Tibial nerve (tissue), 4 donors: ENCODE results near the gene MAPKAPK2. TPM values are rescaled to one million over a fixed set of nuclear protein-coding genes. Genes with fewer than 3 reads are reported as not detected.

Experiments
- DNase-seq, 2 donors: peaks; one replicate each; pipeline ENCODE4 v3.0.0-alpha.2; 2019; ENCODE audit warnings: low spot score in 2 of 2
- H3K27ac ChIP-seq, 4 donors: fragments of 200-600 bp; sonication (generic) in 3 of 4; one replicate each; pipeline ENCODE4 v1.5.1; 2017 to 2019; ENCODE audit warnings: mild to moderate bottlenecking in 1 of 4
- H3K27me3 ChIP-seq, 2 donors: fragments of 200-600 bp; sonication (generic) in 1 of 2; one replicate each; pipeline versions ENCODE4 v1.5.1 to v1.6.0; 2017 to 2019
- H3K36me3 ChIP-seq, 3 donors: fragments of 200-600 bp; sonication (generic); one replicate each; pipeline ENCODE4 v1.5.1; 2018 to 2019
- H3K4me1 ChIP-seq, 4 donors: fragments of 200-600 bp; sonication (generic) in 3 of 4; one replicate each; pipeline ENCODE4 v1.5.1; 2017 to 2019
- H3K4me3 ChIP-seq, 4 donors: fragments of 200-600 bp; sonication (generic) in 3 of 4; one replicate each; pipeline ENCODE4 v1.5.1; 2017 to 2019; ENCODE audit warnings: mild to moderate bottlenecking in 1 of 4, moderate library complexity in 1 of 4
- H3K9me3 ChIP-seq, 4 donors: fragments of 200-600 bp; sonication (generic) in 3 of 4; one replicate each; pipeline ENCODE4 v1.5.1; 2017 to 2019
- EP300 ChIP-seq, 2 donors: sonication (generic); formaldehyde crosslinking; IDR thresholded peaks; one replicate each; pipeline ENCODE4 v1.6.1; 2017; ENCODE audit warnings: antibody characterized with exemption in 2 of 2, mild to moderate bottlenecking in 1 of 2
- POLR2A ChIP-seq, 2 donors: fragments of 450-650 bp; IDR thresholded peaks; one replicate each; pipeline ENCODE4 v1.6.1; 2017; ENCODE audit warnings: antibody characterized with exemption in 2 of 2, mild to moderate bottlenecking in 2 of 2, moderate library complexity in 2 of 2
- WGBS, 2 donors: methylation state at CpG; one replicate each; pipeline ENCODE4 v1.1.5; 2018; 5-methylcytosine and 5-hydroxymethylcytosine counted together
- total RNA-seq, 4 donors: library from RNA; depleted of rRNA; stranded (reverse); fragments of >200 nt; gene quantifications; one replicate each; pipeline ENCODE4 v1.1.0, GENCODE V29; 2016
- TF ChIP-seq, protein P1 (sequence below), 5 experiments: fragments of 200-600 bp in 3 of 5; fragments of 450-650 bp in 2 of 5; sonication (generic) in 3 of 5; IDR thresholded peaks; one replicate each; pipeline ENCODE4 v1.5.1; 2016 to 2019; ENCODE audit warnings: antibody characterized with exemption in 5 of 5, mild to moderate bottlenecking in 3 of 5, moderate library complexity in 2 of 5

Gene MAPKAPK2
- total RNA-seq, 4 donors from 2014 or later, result 30.6 to 49.5 (median 38.2) TPM

DNA sequence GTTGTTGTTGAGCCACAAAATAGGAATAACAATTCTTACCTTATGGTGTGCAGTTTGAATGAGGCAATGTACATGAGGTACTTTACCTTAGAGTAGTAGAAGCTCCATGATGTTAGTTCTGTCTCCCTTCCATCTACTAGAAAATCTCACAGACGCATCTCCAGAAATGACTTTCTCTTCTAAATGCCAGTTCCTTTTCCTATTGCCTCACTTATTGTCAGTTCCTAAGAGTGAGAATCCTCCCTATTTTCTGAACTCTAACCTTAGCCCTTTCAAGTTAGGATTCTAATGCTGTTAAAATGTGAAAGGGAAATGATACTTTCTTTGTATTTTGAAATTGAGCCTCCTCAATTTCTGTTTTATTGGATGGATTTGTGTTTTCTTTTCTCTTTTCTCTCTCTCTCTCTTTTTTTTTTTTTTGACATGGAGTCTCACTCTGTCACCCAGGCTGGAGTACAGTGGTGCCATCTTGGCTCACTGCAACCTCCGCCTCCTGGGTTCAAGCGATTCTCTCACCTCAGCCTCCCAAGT lies 18.6 kb upstream of the MAPKAPK2 start:
- Histone ChIP-seq H3K36me3 (no peaks in the 10 kb centered on the region), H3K27me3 (peaks cover 0 to 17% of the 10 kb centered on the region in 2 donors), H3K4me3 (no peak overlapping the region), H3K9me3 (no peaks in the 10 kb centered on the region), H3K27ac (no peak overlapping the region), H3K4me1 (peaks cover 0 to 14% (median 8%) of the 10 kb centered on the region in 4 donors)
- DNase-seq, result no peak
- WGBS, 2 donors, result 88 to 90% methylated on average over 3 of the region's 3 CpGs
- no peak for TF ChIP-seq EP300 (IDR thresholded peaks at IDR 0.05)
- no peak for TF ChIP-seq POLR2A (IDR thresholded peaks at IDR 0.05)
- TF ChIP-seq, protein P1, sequence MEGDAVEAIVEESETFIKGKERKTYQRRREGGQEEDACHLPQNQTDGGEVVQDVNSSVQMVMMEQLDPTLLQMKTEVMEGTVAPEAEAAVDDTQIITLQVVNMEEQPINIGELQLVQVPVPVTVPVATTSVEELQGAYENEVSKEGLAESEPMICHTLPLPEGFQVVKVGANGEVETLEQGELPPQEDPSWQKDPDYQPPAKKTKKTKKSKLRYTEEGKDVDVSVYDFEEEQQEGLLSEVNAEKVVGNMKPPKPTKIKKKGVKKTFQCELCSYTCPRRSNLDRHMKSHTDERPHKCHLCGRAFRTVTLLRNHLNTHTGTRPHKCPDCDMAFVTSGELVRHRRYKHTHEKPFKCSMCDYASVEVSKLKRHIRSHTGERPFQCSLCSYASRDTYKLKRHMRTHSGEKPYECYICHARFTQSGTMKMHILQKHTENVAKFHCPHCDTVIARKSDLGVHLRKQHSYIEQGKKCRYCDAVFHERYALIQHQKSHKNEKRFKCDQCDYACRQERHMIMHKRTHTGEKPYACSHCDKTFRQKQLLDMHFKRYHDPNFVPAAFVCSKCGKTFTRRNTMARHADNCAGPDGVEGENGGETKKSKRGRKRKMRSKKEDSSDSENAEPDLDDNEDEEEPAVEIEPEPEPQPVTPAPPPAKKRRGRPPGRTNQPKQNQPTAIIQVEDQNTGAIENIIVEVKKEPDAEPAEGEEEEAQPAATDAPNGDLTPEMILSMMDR (IDR thresholded peaks at IDR 0.05), result no peak

DNA sequence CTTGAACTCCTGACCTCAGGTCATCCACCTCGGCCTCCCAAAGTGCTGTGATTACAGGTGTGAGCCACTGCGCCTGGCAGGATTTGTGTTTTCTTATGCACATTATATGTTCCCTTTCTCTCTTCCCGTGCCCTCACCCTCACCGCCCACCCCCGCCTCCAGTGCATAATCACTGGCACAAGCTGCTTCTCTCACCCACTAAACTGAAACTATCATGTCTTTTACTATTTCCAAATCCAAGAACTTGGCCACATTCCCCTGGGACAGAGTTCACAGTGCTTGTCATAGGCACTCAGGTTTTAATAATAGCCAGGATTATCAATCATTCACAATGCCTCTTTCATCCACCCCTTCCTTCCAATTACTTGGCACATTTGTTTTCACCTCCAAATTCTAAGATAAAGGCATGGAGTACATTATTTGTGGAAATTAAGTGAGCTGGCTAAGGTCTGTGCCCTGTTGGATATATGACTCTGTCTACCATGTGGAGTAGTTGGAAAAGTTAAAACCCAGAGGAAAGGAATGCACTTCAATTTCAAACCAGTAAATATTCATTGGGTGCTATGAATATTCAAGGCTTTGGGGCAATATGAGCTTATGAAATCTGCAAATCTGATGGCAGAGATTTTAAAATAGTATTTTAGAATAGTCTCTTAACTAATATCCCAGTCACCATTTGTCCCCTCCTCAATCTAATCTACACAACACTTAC lies 17.6 kb upstream of the MAPKAPK2 start:
- Histone ChIP-seq H3K4me1 (peaks cover 0 to 17% (median 8%) of the 10 kb centered on the region in 4 donors), H3K27me3 (peaks cover 0 to 11% of the 10 kb centered on the region in 2 donors), H3K4me3 (no peak overlapping the region), H3K27ac (no peak overlapping the region), H3K9me3 (no peaks in the 10 kb centered on the region), H3K36me3 (no peaks in the 10 kb centered on the region)
- no peak for TF ChIP-seq POLR2A (IDR thresholded peaks at IDR 0.05)
- TF ChIP-seq, protein P1 (IDR thresholded peaks at IDR 0.05), result no peak
- WGBS, 2 donors, result 79 to 80% methylated on average over 5 of the region's 5 CpGs
- no peak for DNase-seq

DNA sequence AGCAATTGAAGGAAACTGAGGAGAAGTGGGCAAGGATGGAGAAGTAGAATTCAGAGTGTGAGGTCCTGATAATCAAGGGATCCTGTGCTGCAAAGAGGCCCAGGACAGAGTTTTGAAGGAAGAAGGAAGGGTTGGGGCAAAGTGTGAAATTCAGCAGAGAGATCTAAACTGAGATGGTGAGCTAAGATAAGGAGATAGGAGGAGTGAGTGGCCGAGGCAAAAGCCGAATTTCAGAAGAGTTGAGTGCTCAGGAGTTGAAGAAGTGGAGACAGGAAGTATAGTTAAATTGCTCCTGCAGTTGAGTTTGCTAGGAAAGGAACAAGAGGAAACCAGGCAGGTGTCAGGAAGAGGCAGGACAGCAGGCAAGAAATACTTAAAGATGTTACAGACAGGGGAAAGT lies 16.4 kb upstream of the MAPKAPK2 start:
- TF ChIP-seq, protein P1 (IDR thresholded peaks at IDR 0.05), result no peak
- no peak for TF ChIP-seq EP300 (IDR thresholded peaks at IDR 0.05)
- no peak for TF ChIP-seq POLR2A (IDR thresholded peaks at IDR 0.05)
- DNase-seq, result no peak
- H3K27ac ChIP-seq, result no peak overlapping the region

DNA sequence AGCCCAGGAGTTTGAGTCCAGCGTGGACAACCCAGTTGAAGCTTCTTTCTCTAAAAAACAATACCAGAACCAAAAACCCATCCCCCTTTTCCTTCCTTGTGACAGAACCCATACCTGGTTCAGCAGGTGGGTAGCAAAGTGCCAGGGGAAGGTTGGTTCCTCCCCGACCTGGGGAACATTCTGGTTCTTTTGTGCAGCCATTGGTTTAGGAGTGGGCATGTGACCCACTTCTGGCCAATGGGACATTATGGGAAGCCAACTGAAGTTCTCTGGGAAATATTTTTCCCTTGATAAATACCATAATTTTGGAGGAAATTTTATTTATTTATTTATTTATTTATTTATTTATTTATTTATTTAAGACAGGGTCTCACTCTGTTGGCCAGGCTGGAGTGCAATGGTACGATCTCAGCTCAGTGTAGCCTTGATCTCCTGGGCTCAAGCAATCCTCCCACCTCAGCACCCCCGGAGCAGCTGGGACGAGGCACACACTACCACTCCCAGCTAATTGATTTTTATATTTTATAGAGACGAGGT lies 15.8 kb upstream of the MAPKAPK2 start:
- TF ChIP-seq EP300 (IDR thresholded peaks at IDR 0.05) (no peak), POLR2A (IDR thresholded peaks at IDR 0.05) (no peak)
- TF ChIP-seq, protein P1 (IDR thresholded peaks at IDR 0.05), result no peak

More for the DNA sequence above, 16.4 kb upstream of the MAPKAPK2 start:
- 61 to 66% methylated on average over 2 of the region's 2 CpGs for WGBS, 2 donors
- H3K9me3 ChIP-seq, result no peaks in the 10 kb centered on the region
- no peak overlapping the region for H3K4me3 ChIP-seq
- H3K36me3 ChIP-seq, result no peaks in the 10 kb centered on the region
- peaks cover 0 to 27% (median 12%) of the 10 kb centered on the region in 4 donors for H3K4me1 ChIP-seq
- peaks cover 0 to 7% of the 10 kb centered on the region in 2 donors for H3K27me3 ChIP-seq

More for the DNA sequence above, 15.8 kb upstream of the MAPKAPK2 start:
- Histone ChIP-seq H3K27ac (no peak overlapping the region), H3K36me3 (no peaks in the 10 kb centered on the region), H3K9me3 (no peaks in the 10 kb centered on the region), H3K27me3 (peaks cover 0 to 1% of the 10 kb centered on the region in 2 donors), H3K4me3 (no peak overlapping the region), H3K4me1 (peaks cover 0 to 27% (median 9%) of the 10 kb centered on the region in 4 donors)
- DNase-seq, result no peak
- 90 to 92% methylated on average over 5 to 6 of the region's 6 CpGs for WGBS, 2 donors
